H1 (cell line): ENCODE measurements around the gene TUT1. TPM values are rescaled to one million over a fixed set of nuclear protein-coding genes. Genes with fewer than 3 reads are reported as not detected.

ENCODE experiments used
- CTCF ChIA-PET: fragments of 300-600 bp; sonication (Branson Sonifier 250); formaldehyde crosslinking; loops from one replicate; lab custom pipeline; 2021; ENCODE audit not compliant: partially characterized antibody; lab: Charles Lee
- POLR2A ChIA-PET: fragments of 300-600 bp; sonication (Branson Sonifier 250); formaldehyde crosslinking; loops from one replicate; lab custom pipeline; 2021; ENCODE audit warnings: inconsistent platforms; ENCODE audit not compliant: partially characterized antibody; lab: Charles Lee
- DNase-seq, 2 experiments: peaks; one replicate each; pipeline versions ENCODE4 v3.0.0 to v3.0.0-alpha.2; 2010 to 2022; ENCODE audit warnings: low spot score in 2 of 2, low read depth in 1 of 2, mixed read lengths in 1 of 2
- FAIRE-seq: peaks from 2 replicates; lab custom pipeline; 2011; peaks lifted over from hg19 to GRCh38; lab: Jason Lieb, UNC
- H2AFZ ChIP-seq: 2 replicates; pipeline ENCODE4 v1.8.1; 2012; ENCODE audit warnings: low read length, inconsistent platforms
- H2AK5ac ChIP-seq: 2 replicates; pipeline ENCODE4 v1.6.1; 2013; ENCODE audit warnings: low read depth, low read length
- H2BK120ac ChIP-seq: replicated peaks from 2 replicates; pipeline ENCODE3; 2013; ENCODE audit warnings: low read depth, low read length, inconsistent platforms
- H2BK12ac ChIP-seq: 2 replicates; pipeline ENCODE4 v1.6.1; 2013; ENCODE audit warnings: low read depth, low read length
- H2BK15ac ChIP-seq: 2 replicates; pipeline ENCODE4 v1.6.1; 2013; ENCODE audit warnings: low read length
- H2BK20ac ChIP-seq: 2 replicates; pipeline ENCODE4 v1.6.1; 2013; ENCODE audit warnings: low read length
- H2BK5ac ChIP-seq: 2 replicates; pipeline ENCODE4 v1.6.1; 2013; ENCODE audit warnings: low read depth, low read length
- H3K14ac ChIP-seq: 2 replicates; pipeline ENCODE4 v1.6.1; 2013; ENCODE audit warnings: inconsistent platforms; ENCODE audit not compliant: insufficient read length
- H3K18ac ChIP-seq: 2 replicates; pipeline ENCODE4 v1.6.1; 2013; ENCODE audit warnings: low read length; ENCODE audit errors: extremely low read depth
- H3K23ac ChIP-seq: 2 replicates; pipeline ENCODE4 v1.6.1; 2013; ENCODE audit warnings: inconsistent platforms; ENCODE audit not compliant: insufficient read length
- H3K23me2 ChIP-seq: 2 replicates; pipeline ENCODE4 v1.6.1; 2013; ENCODE audit warnings: low read depth, low read length
- H3K27ac ChIP-seq: 2 replicates; pipeline ENCODE4 v1.6.1; 2011; ENCODE audit warnings: low read depth, low read length, inconsistent platforms
- H3K27me3 ChIP-seq, 4 experiments: replicated peaks in 1 of 4; 1 replicate in 1 of 4; 2 replicates in 3 of 4; pipeline versions ENCODE4 v1.6.1 to v1.8.1; 2011 to 2013; ENCODE audit warnings: low read length in 3 of 4, mild to moderate bottlenecking in 3 of 4, inconsistent platforms in 2 of 4, mixed read lengths in 2 of 4, moderate library complexity in 1 of 4; ENCODE audit not compliant: control insufficient read depth in 3 of 4, insufficient read depth in 3 of 4; ENCODE audit errors: extremely low read depth in 1 of 4
- H3K36me3 ChIP-seq, 4 experiments: 2 replicates each; pipeline versions ENCODE4 v1.6.1 to v1.8.1; 2011 to 2013; ENCODE audit warnings: mild to moderate bottlenecking in 4 of 4, low read length in 3 of 4, moderate library complexity in 2 of 4, control low read depth in 1 of 4, inconsistent platforms in 1 of 4; ENCODE audit not compliant: insufficient read depth in 4 of 4, control insufficient read depth in 2 of 4
- H3K4ac ChIP-seq: replicated peaks from 2 replicates; pipeline ENCODE3; 2013; ENCODE audit warnings: low read length, low read depth, mixed read lengths, inconsistent platforms; ENCODE audit not compliant: insufficient read length
- H3K4me1 ChIP-seq, 4 experiments: replicated peaks in 1 of 4; 1 replicate in 1 of 4; 2 replicates in 3 of 4; pipeline versions ENCODE4 v1.6.1 to v1.8.1; 2011 to 2013; ENCODE audit warnings: low read length in 3 of 4, inconsistent platforms in 2 of 4, mixed read lengths in 1 of 4; ENCODE audit not compliant: insufficient read depth in 4 of 4, control insufficient read depth in 3 of 4
- H3K4me2 ChIP-seq, 2 experiments: 2 replicates each; pipeline versions ENCODE4 v1.6.1 to v1.8.1; 2011 to 2013; ENCODE audit warnings: low read depth in 2 of 2, low read length in 2 of 2, control low read depth in 1 of 2, inconsistent platforms in 1 of 2, mild to moderate bottlenecking in 1 of 2; ENCODE audit not compliant: insufficient read depth in 1 of 2
- H3K4me3 ChIP-seq, 4 experiments: fragments of 200-600, 300-600 bp in 1 of 4; sonication (generic), shearing (Covaris generic), sonication (Bioruptor Twin) in 1 of 4; 2 replicates each; pipeline versions ENCODE4 v1.5.1 to v1.8.1; 2011 to 2016; ENCODE audit warnings: low read length in 4 of 4, low read depth in 3 of 4, control low read depth in 2 of 4, inconsistent platforms in 2 of 4, mild to moderate bottlenecking in 2 of 4, mixed read lengths in 1 of 4, moderate library complexity in 1 of 4; ENCODE audit not compliant: insufficient read depth in 2 of 4; ENCODE audit errors: extremely low read depth in 1 of 4
- H3K56ac ChIP-seq: replicated peaks from 2 replicates; pipeline ENCODE3; 2013; ENCODE audit warnings: low read depth, mild to moderate bottlenecking, mixed read lengths, low read length, inconsistent platforms; ENCODE audit not compliant: insufficient read length
- H3K79me1 ChIP-seq: 2 replicates; pipeline ENCODE4 v1.6.1; 2013; ENCODE audit warnings: low read depth, low read length, control low read depth
- H3K79me2 ChIP-seq, 2 experiments: 2 replicates each; pipeline versions ENCODE4 v1.6.1 to v1.8.1; 2012 to 2013; ENCODE audit warnings: low read length in 2 of 2, mild to moderate bottlenecking in 2 of 2, inconsistent platforms in 1 of 2; ENCODE audit not compliant: insufficient read depth in 2 of 2, control insufficient read depth in 1 of 2
- H3K9ac ChIP-seq, 4 experiments: replicated peaks in 1 of 4; 1 replicate in 1 of 4; 2 replicates in 3 of 4; pipeline versions ENCODE4 v1.6.1 to v1.8.1; 2011 to 2013; ENCODE audit warnings: low read depth in 3 of 4, low read length in 3 of 4, control low read depth in 2 of 4, mild to moderate bottlenecking in 2 of 4, moderate library complexity in 2 of 4, inconsistent platforms in 1 of 4; ENCODE audit errors: extremely low read depth in 1 of 4
- H3K9me3 ChIP-seq, 2 experiments: 2 replicates each; pipeline versions ENCODE4 v1.6.1 to v1.8.1; 2012 to 2013; ENCODE audit warnings: mild to moderate bottlenecking in 2 of 2, moderate library complexity in 2 of 2, control low read depth in 1 of 2, inconsistent platforms in 1 of 2, low read depth in 1 of 2, low read length in 1 of 2, mixed read lengths in 1 of 2; ENCODE audit not compliant: insufficient read depth in 2 of 2
- H4K20me1 ChIP-seq, 2 experiments: replicated peaks in 1 of 2; 2 replicates each; pipeline versions ENCODE3 to v1.8.1; 2011 to 2013; ENCODE audit warnings: inconsistent platforms in 2 of 2, low read length in 2 of 2, mild to moderate bottlenecking in 1 of 2; ENCODE audit not compliant: insufficient read depth in 2 of 2, control insufficient read depth in 1 of 2
- H4K5ac ChIP-seq: 2 replicates; pipeline ENCODE4 v1.6.1; 2013; ENCODE audit warnings: low read length, low read depth, mixed read lengths, inconsistent platforms; ENCODE audit not compliant: insufficient read length
- H4K8ac ChIP-seq: 2 replicates; pipeline ENCODE4 v1.8.0; 2013; ENCODE audit warnings: mild to moderate bottlenecking, moderate library complexity, low read length, inconsistent platforms; ENCODE audit not compliant: insufficient read depth; ENCODE audit errors: extremely low read depth
- H4K91ac ChIP-seq: replicated peaks from 2 replicates; pipeline ENCODE3; 2013; ENCODE audit warnings: low read length, mixed read lengths, inconsistent platforms; ENCODE audit not compliant: insufficient read length
- ASH2L ChIP-seq: fragments of 200-600, 300-600 bp; sonication (generic); IDR thresholded peaks from one replicate; pipeline ENCODE4 v1.7.1; 2017; ENCODE audit warnings: low read length
- CTCF ChIP-seq, 3 experiments: IDR thresholded peaks; 1 replicate in 2 of 3; 2 replicates in 1 of 3; pipeline versions ENCODE4 v1.5.1 to v1.6.1; 2011; ENCODE audit warnings: low read length in 3 of 3, mild to moderate bottlenecking in 3 of 3, inconsistent platforms in 2 of 3, low read depth in 1 of 3, moderate library complexity in 1 of 3; ENCODE audit not compliant: insufficient read depth in 1 of 3; ENCODE audit errors: control extremely low read depth in 1 of 3
- EZH2 ChIP-seq: fragments of 200-600 bp; sonication (generic); IDR thresholded peaks from 2 replicates; pipeline ENCODE4 v1.7.1; 2012; ENCODE audit warnings: low read depth, mild to moderate bottlenecking, moderate library complexity, low read length, inconsistent platforms; ENCODE audit not compliant: severe bottlenecking
- KDM5A ChIP-seq: fragments of 200-600 bp; IDR thresholded peaks from 2 replicates; pipeline ENCODE4 v1.7.1; 2012; ENCODE audit warnings: mild to moderate bottlenecking, low read length, inconsistent platforms, mixed read lengths
- RBBP5 ChIP-seq: IDR thresholded peaks from 2 replicates; pipeline ENCODE4 v1.7.1; 2012; ENCODE audit warnings: low read depth, mild to moderate bottlenecking, inconsistent platforms, low read length, moderate library complexity, borderline replicate concordance
- RXRA ChIP-seq: IDR thresholded peaks from 2 replicates; pipeline ENCODE4 v1.6.1; 2011; ENCODE audit warnings: low read depth, mild to moderate bottlenecking, low read length, moderate library complexity; ENCODE audit not compliant: insufficient read depth
- SIN3A ChIP-seq, 2 experiments: IDR thresholded peaks in 1 of 2; conservative IDR thresholded peaks in 1 of 2; 2 replicates each; pipeline ENCODE4 v1.6.1; 2011 to 2012; ENCODE audit warnings: low read length in 2 of 2, improper control_type of control experiment in 1 of 2, low read depth in 1 of 2, mild to moderate bottlenecking in 1 of 2
- TEAD4 ChIP-seq: IDR thresholded peaks from 2 replicates; pipeline ENCODE4 v1.6.1; 2012; ENCODE audit warnings: low read depth, low read length, inconsistent platforms, mixed read lengths
- WGBS, 2 experiments: shearing (Covaris generic) in 1 of 2; methylation state at CpG; one replicate each; pipeline versions ENCODE4 v1.1.6 to v1.1.7; 2013 to 2015; ENCODE audit warnings: low lambda C conversion rate in 2 of 2, mixed read lengths in 2 of 2, inconsistent platforms in 1 of 2, low coverage in 1 of 2, missing lambda C conversion rate in 1 of 2; ENCODE audit not compliant: insufficient replicate concordance in 2 of 2, insufficient coverage in 1 of 2, insufficient read length in 1 of 2; ENCODE audit errors: extremely low coverage in 1 of 2, missing lambda C conversion rate in 1 of 2; 5-methylcytosine and 5-hydroxymethylcytosine counted together
- polyA plus RNA-seq, 7 experiments: library from polyadenylated mRNA; depleted of rRNA in 3 of 7; stranded (reverse) in 5 of 7; unstranded in 2 of 7; fragments of >200 nt in 5 of 7; fragments of 200-250 nt in 2 of 7; gene quantifications; 1 replicate in 5 of 7; 2 replicates in 1 of 7; 4 replicates in 1 of 7; pipeline versions ENCODE4 v1.2.1 to v1.2.3, GENCODE V29; 2011 to 2013; ENCODE audit warnings: missing spikeins in 2 of 7, mixed read lengths in 2 of 7
- total RNA-seq: library from RNA; stranded (reverse); fragmentation: NEBNext Ultra II Directional; extraction: Animal tissue kit (Norgen Biotek cat#: 25700); gene quantifications from 2 replicates; pipeline ENCODE4 v1.2.1, GENCODE V29; 2021

TUT1 gene
- total and polyA plus RNA-seq, 2 of the 8 experiments (the other 6 are each of a cell fraction or from before 2014, with no cell fraction given): 17.8 to 24.6 TPM

DNA sequence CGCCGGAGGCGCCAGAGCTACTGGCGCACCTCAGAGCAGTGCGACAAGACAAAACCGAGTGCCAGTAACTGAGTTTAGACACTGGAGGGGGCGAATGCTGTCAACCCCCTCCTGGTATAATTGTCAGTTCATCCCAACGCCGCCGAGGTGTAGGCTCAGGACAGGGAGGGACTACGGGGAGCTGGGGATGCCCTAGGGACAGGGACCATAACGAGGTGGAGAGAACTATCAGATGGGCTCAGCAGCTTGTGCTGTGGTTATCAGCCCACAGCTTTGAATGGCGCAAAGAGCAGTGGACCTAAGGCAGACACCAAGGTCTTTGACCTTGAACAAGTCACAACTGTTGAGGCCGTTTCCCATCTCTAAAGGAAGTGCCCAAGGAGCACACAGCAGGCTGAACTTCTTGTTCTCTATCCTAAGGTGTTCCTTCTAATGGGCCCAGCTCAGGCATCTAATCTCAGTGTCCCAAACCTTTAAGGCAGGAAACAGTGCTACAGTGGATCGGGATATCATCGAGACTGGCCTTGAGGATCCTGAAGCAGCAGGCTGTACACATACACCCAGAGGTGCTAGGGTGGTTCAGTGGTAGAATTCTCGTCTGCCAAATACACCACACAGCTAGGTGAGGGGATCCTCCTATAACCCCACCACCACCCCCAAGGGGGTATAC is 958 bp upstream of the TUT1 start:
- H3K79me2 ChIP-seq: peaks cover 0 to 14% of the 10 kb centered on the region in 2 experiments; a peak in 2 of 4 replicates
- no peak for FAIRE-seq
- H2BK20ac ChIP-seq: no peak overlapping the region
- H2BK12ac ChIP-seq: peak overlapping the region; percentile 78; the same call in 1 of the 2 replicates
- peak overlapping the region; percentile 25 for H4K5ac ChIP-seq
- H2AK5ac ChIP-seq: peak overlapping the region; percentile 87; the same call in 1 of the 2 replicates
- no peak overlapping the region for H2BK120ac ChIP-seq
- H3K4me3 ChIP-seq: peak overlapping the region; percentile 52 to 91 (median 83)
- peaks cover 1 to 7% of the 10 kb centered on the region in 2 experiments for H4K20me1 ChIP-seq
- no peaks in the 10 kb centered on the region for H3K9me3 ChIP-seq
- H3K4ac ChIP-seq: peak overlapping the region; percentile 23
- peak overlapping the region; percentile 57; the same call in 1 of the 2 replicates for H2BK5ac ChIP-seq
- H3K14ac ChIP-seq: no peak overlapping the region
- peak overlapping the region; percentile 85 for H2BK15ac ChIP-seq
- no peaks in the 10 kb centered on the region for H3K79me1 ChIP-seq
- no peak overlapping the region for H3K23ac ChIP-seq
- peaks cover 0 to 3% (median under 1%) of the 10 kb centered on the region in 4 experiments; a peak in 5 of 7 replicates for H3K4me1 ChIP-seq
- ChIA-PET POLR2A (interaction anchor here (0.6 to 12.3 kb wide), 46 partner anchors 9 to 723 kb away, joined by 3 to 235 read pairs (median 6); partner anchors contain the start of genes B3GAT3, BSCL2, C11orf98 and CSKMT), CTCF (interaction anchor here (0.7 to 7.2 kb wide), 30 partner anchors 8 to 1660 kb away, joined by 3 to 97 read pairs (median 4); partner anchors contain the start of genes C11orf98, CSKMT, EML3 and GANAB)
- H3K56ac ChIP-seq: no peak overlapping the region
- H3K36me3 ChIP-seq: peaks cover 24 to 51% (median 29%) of the 10 kb centered on the region in 4 experiments
- no peak overlapping the region for H4K91ac ChIP-seq
- 36% methylated on average over 17 of the region's 17 CpGs; no CpG with 5 or more reads in 1 of the 2 experiments for WGBS, 2 experiments
- H2AFZ ChIP-seq: no peak overlapping the region
- H3K18ac ChIP-seq: peak overlapping the region; percentile 49; the same call in 1 of the 2 replicates
- H3K9ac ChIP-seq: peak overlapping the region in 3 of 4 experiments; percentile 67 to 76 (median 71); a peak in 6 of 7 replicates
- peak overlapping the region; percentile 87 to 90 for H3K4me2 ChIP-seq
- peak overlapping the region; percentile 76 for H4K8ac ChIP-seq
- H3K23me2 ChIP-seq: peaks cover 6% of the 10 kb centered on the region
- peak in 1 of 2 experiments; percentile 60 for DNase-seq
- H3K27me3 ChIP-seq: no peaks in the 10 kb centered on the region
- H3K27ac ChIP-seq: peak overlapping the region; percentile 72; the same call in 1 of the 2 replicates
- TF ChIP-seq RBBP5 (no peak), KDM5A (no peak), TEAD4 (no peak), SIN3A (conservative IDR thresholded peaks at IDR 0.05 in 1 of 2, IDR thresholded peaks at IDR 0.05 in 1 of 2; ENCODE audit: low read depth in 1 of 2, low read length in 2 of 2) (no peak), EZH2 (no peak), RXRA (no peak), ASH2L (no peak), CTCF (IDR thresholded peaks at IDR 0.05; ENCODE audit: control extremely low read depth in 1 of 3, insufficient read depth in 1 of 3, low read depth in 1 of 3, low read length in 3 of 3) (no peak)
